ENCODE data around the gene UBR1. TPM values are rescaled to one million over a fixed set of nuclear protein-coding genes. Genes with fewer than 3 reads are reported as not detected.

Gene UBR1
- total RNA-seq, 4 donors from 2014 or later = 21.3 to 108 (median 34.2) TPM

Small RNAs within 50 kb of the gene (small RNA-seq; reads per million reads assigned to genes)
- 0 reads per million in 4 donors for gene AC068724.2

Other genes with a start within 250 kb of the UBR1 start
- 10 to 100 TPM in 3 of 4 donors, 1 to 10 TPM in 1; 7.9 to 78.2 (median 18.2) TPM for gene TTBK2, start 185.3 kb downstream of the UBR1 start, total RNA-seq
- 100 to 1,000 TPM in 1 of 4 donors, 10 to 100 TPM in 3; 21.3 to 367 (median 39.6) TPM for gene TMEM62, start 27.5 kb upstream of the UBR1 start, total RNA-seq
- gene CCNDBP1, start 79.4 kb upstream of the UBR1 start, total RNA-seq = 100 to 1,000 TPM in 1 of 4 donors, 10 to 100 TPM in 3; 20.7 to 120 (median 80.0) TPM
- gene EPB42, start 115.0 kb upstream of the UBR1 start, total RNA-seq = not detected
- 10 to 100 TPM in 1 of 4 donors, not detected in 3; 12.1 TPM for gene TGM5, start 160.9 kb upstream of the UBR1 start, total RNA-seq
- not detected for gene TGM7, start 196.2 kb upstream of the UBR1 start, total RNA-seq
- 1 to 10 TPM; 3.0 to 6.4 (median 3.4) TPM for gene LCMT2, start 224.5 kb upstream of the UBR1 start, total RNA-seq

All from transverse colon (tissue), 4 donors.